HEK293T (cell line): Measurements from ENCODE around the gene RNF175.

Source experiments
- CTCF ChIA-PET: fragments of 350-600 bp; formaldehyde crosslinking; extraction: SDS; loops from one replicate; lab custom pipeline; 2021; ENCODE audit warnings: antibody characterized with exemption, inconsistent platforms; lab: Yijun Ruan, JAX
- POLR2A ChIA-PET: fragments of 350-600 bp; formaldehyde crosslinking; extraction: SDS; loops from one replicate; lab custom pipeline; 2020; ENCODE audit warnings: antibody characterized with exemption, inconsistent platforms; lab: Yijun Ruan, JAX
- DNase-seq: peaks from one replicate; pipeline ENCODE4 v3.0.0; 2012; ENCODE audit warnings: mixed read lengths; ENCODE audit errors: extremely low spot score
- ARNT ChIP-seq: fragments of 450-650 bp; IDR thresholded peaks from 2 replicates; pipeline ENCODE4 v1.6.1; 2017; ENCODE audit warnings: mild to moderate bottlenecking
- BHLHE40 ChIP-seq: fragments of 450-650 bp; IDR thresholded peaks from 2 replicates; pipeline ENCODE4 v1.6.1; 2016; ENCODE audit warnings: mild to moderate bottlenecking, moderate library complexity, borderline replicate concordance
- CTBP1 ChIP-seq: fragments of 450-650 bp; IDR thresholded peaks from 2 replicates; pipeline ENCODE4 v1.6.1; 2016; ENCODE audit warnings: borderline replicate concordance
- ELF4 ChIP-seq: fragments of 450-650 bp; IDR thresholded peaks from 2 replicates; pipeline ENCODE4 v1.6.1; 2017; ENCODE audit warnings: antibody characterized with exemption
- FOXA1 ChIP-seq: fragments of 450-650 bp; IDR thresholded peaks from 2 replicates; pipeline ENCODE4 v1.6.1; 2016; ENCODE audit warnings: mild to moderate bottlenecking
- FOXK2 ChIP-seq: fragments of 450-650 bp; IDR thresholded peaks from 2 replicates; pipeline ENCODE4 v1.6.1; 2016; ENCODE audit warnings: mild to moderate bottlenecking
- FOXM1 ChIP-seq: fragments of 450-650 bp; IDR thresholded peaks from 2 replicates; pipeline ENCODE4 v1.6.1; 2017; ENCODE audit warnings: mild to moderate bottlenecking, borderline replicate concordance
- HDGF ChIP-seq: fragments of 450-650 bp; IDR thresholded peaks from 2 replicates; pipeline ENCODE4 v1.6.1; 2017; ENCODE audit warnings: antibody characterized with exemption, borderline replicate concordance
- L3MBTL2 ChIP-seq: fragments of 450-650 bp; conservative IDR thresholded peaks from 2 replicates; pipeline ENCODE4 v1.6.1; 2016; ENCODE audit warnings: mild to moderate bottlenecking
- LEF1 ChIP-seq: fragments of 450-650 bp; IDR thresholded peaks from 2 replicates; pipeline ENCODE4 v1.6.1; 2017; ENCODE audit warnings: mild to moderate bottlenecking, borderline replicate concordance
- NFRKB ChIP-seq: fragments of 450-650 bp; IDR thresholded peaks from 2 replicates; pipeline ENCODE4 v1.6.1; 2016; ENCODE audit warnings: mild to moderate bottlenecking, moderate library complexity
- PKNOX1 ChIP-seq: fragments of 450-650 bp; IDR thresholded peaks from 2 replicates; pipeline ENCODE4 v1.6.1; 2016
- SP1 ChIP-seq: fragments of 450-650 bp; IDR thresholded peaks from 2 replicates; pipeline ENCODE4 v1.6.1; 2017
- SUZ12 ChIP-seq: fragments of 450-650 bp; IDR thresholded peaks from 2 replicates; pipeline ENCODE4 v1.6.1; 2016; ENCODE audit warnings: mild to moderate bottlenecking
- TARDBP ChIP-seq: fragments of 450-650 bp; IDR thresholded peaks from 2 replicates; pipeline ENCODE4 v1.6.1; 2016
- ZNF384 ChIP-seq: fragments of 450-650 bp; IDR thresholded peaks from 2 replicates; pipeline ENCODE4 v1.6.1; 2016

The RNF175 gene

GRCh38 chr4:153759407-153760316 lies at the start of gene RNF175:
Gene RNF175 (minus strand): TSS chr4:153760024. CDS start chr4:153759862, 162 bp downstream.
- no peak for TF ChIP-seq NFRKB
- TF ChIP-seq L3MBTL2: peak; percentile 61
- CTCF ChIA-PET: no interaction called here
- DNase-seq: no peak

DNA sequence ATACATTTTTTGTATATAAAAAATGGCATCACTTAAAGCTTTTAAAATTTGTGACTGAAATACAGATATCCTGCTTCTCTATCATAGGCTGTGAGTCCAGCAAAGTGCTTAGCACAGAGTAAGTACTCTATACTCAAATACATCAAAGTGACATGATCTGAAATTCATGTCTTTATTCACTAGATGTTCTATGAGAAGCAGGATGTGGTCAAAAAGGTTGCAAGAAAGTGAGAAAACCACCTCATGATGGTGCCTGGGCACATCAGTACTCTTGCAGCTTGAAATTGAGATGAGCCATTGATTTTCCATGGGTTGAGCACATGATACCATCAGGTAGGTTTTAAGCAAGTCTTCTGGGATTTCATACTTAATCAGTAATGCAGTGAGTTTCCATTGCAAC lies 49.5 kb upstream of the RNF175 start:
- ChIA-PET POLR2A (no interaction called here), CTCF (no interaction called here)
- DNase-seq: no peak
- TF ChIP-seq SUZ12: no peak
- no peak for TF ChIP-seq ELF4
- TF ChIP-seq FOXK2: no peak
- no peak for TF ChIP-seq BHLHE40
- no peak for TF ChIP-seq CTBP1
- TF ChIP-seq LEF1: no peak
- no peak for TF ChIP-seq PKNOX1
- no peak for TF ChIP-seq ZNF384
- TF ChIP-seq FOXM1: no peak

More at GRCh38 chr4:153759407-153760316, at the start of gene RNF175:
- POLR2A ChIA-PET: no interaction called here

DNA sequence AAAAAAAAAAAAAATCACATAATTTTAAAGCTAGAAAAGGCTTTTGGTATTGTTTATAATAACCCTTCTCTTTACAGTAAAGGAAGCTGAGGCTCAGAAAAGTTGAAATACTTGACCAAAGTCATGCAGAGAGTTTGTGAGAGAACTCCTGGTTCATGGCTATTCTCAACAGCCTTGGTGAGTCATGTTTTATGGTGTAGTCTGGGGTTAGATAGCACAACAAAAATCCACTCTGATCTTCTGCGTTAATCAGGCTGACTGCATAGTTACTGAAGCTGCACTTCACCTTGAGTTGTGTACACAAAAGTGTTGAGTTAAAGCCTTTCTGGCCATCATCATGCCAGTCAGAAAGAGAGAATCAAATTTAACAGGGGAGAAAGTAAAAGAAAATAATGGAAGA lies 48.4 kb upstream of the RNF175 start:
- no peak for DNase-seq
- POLR2A ChIA-PET: no interaction called here
- TF ChIP-seq FOXM1 (no peak), ELF4 (no peak), FOXK2 (no peak), CTBP1 (no peak), TARDBP (no peak), HDGF (no peak), NFRKB (no peak), PKNOX1 (no peak), ZNF384 (no peak), SP1 (no peak), LEF1 (no peak), FOXA1 (no peak), SUZ12 (no peak), L3MBTL2 (no peak), ARNT (no peak)
- CTCF ChIA-PET: no interaction called here

DNA sequence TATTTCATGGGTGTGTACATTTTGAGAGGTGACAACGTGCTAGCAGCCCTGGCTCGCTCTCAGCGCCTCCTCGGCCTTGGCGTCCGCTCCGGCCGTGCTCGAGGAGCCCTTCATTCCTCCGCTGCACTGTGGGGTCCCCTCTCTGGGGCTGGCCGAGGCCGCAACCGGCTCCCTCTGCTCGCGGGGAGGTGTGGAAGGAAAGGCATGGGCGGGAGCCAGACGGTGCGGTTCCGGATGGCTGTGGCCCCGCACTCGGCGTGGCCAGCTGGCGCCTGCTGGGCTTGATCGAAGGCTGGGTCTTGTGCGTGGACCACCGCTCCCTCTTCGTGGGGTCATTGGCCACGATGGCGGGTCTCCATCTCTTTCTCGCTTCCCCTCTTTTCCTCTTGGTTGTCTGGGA lies 46.2 kb upstream of the RNF175 start:
- ChIA-PET POLR2A (no interaction called here), CTCF (no interaction called here)
- no peak for DNase-seq
- TF ChIP-seq FOXK2 (no peak), SUZ12 (no peak), HDGF (no peak), BHLHE40 (no peak), L3MBTL2 (no peak)

DNA sequence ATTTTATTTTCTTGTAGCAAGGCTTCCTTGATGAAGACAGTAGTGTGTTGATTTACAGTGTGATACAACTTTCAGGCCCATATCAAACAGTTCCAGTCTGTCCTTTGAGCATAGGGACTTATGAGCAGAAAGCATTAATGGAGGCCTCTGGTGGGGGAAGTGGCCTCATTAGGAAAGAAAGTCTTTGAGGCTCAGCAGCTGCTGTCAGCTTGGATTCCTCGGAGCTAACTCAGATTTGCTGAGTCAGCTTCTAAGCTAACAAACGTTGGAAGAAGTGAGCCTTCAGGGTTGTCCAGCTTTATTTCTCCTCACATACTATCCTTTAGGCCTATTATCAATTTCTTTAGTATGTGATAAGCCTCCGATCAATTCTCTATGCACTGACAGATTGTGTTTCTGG lies 44.9 kb upstream of the RNF175 start:
- TF ChIP-seq SUZ12 (no peak), SP1 (no peak), BHLHE40 (no peak), ELF4 (no peak), LEF1 (no peak), ARNT (no peak), TARDBP (no peak), FOXA1 (no peak), FOXK2 (no peak), PKNOX1 (no peak), NFRKB (no peak), HDGF (no peak), ZNF384 (no peak), L3MBTL2 (no peak), CTBP1 (no peak), FOXM1 (no peak)
- ChIA-PET POLR2A (no interaction called here), CTCF (no interaction called here)
- DNase-seq: no peak

DNA sequence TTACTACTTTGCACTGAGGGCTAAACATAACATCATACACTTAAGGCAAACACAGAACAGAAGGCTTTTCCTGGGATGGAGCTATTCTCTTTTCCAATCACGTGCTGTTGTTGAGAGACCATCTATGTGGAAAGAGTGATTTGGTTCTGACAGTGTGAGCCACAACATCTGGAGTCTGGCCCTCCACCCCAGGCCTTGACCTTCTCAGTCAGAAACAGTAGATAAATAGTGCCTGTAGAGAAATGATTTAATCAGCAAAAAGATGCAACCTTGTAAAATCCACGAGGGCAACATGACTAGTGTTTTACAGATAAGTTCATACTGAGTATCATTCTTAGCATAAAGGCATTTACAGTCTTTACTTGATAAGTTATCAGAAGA lies 39.9 kb upstream of the RNF175 start:
- POLR2A ChIA-PET: no interaction called here
- TF ChIP-seq PKNOX1: no peak
- TF ChIP-seq SUZ12: no peak
- TF ChIP-seq FOXK2: no peak
- no peak for TF ChIP-seq SP1
- TF ChIP-seq HDGF: no peak
- TF ChIP-seq FOXM1: no peak
- TF ChIP-seq L3MBTL2: no peak
- TF ChIP-seq ZNF384: no peak
- TF ChIP-seq NFRKB: no peak
- no peak for TF ChIP-seq CTBP1
- TF ChIP-seq ARNT: no peak
- no peak for TF ChIP-seq FOXA1
- no peak for TF ChIP-seq BHLHE40
- TF ChIP-seq ELF4: no peak
- DNase-seq: no peak
- CTCF ChIA-PET: interaction anchor here (0.8 to 2.2 kb wide), 2 partner anchors 14 to 18 kb away, joined by 4 to 5 read pairs; no protein-coding TSS in a partner anchor
